Breast epithelium (tissue), 4 donors: Measurements from ENCODE around the gene SAMM50. TPM values are rescaled to one million over a fixed set of nuclear protein-coding genes. Genes with fewer than 3 reads are reported as not detected.

Experiments
- DNase-seq, 2 donors: peaks; one replicate each; pipeline ENCODE4 v3.0.0-alpha.2; 2019; ENCODE audit warnings: low spot score in 2 of 2
- H3K27ac ChIP-seq, 2 donors: fragments of 200-600 bp; sonication (generic) in 1 of 2; one replicate each; pipeline ENCODE4 v1.5.1; 2016 to 2019; ENCODE audit warnings: mild to moderate bottlenecking in 1 of 2
- H3K27me3 ChIP-seq, 2 donors: fragments of 200-600 bp; sonication (generic) in 1 of 2; one replicate each; pipeline versions ENCODE4 v1.5.1 to v1.6.0; 2017 to 2019; ENCODE audit warnings: control low read depth in 1 of 2, mild to moderate bottlenecking in 1 of 2
- H3K36me3 ChIP-seq: fragments of 200-600 bp; one replicate; pipeline ENCODE4 v1.5.1; 2019
- H3K4me1 ChIP-seq, 2 donors: fragments of 200-600 bp; sonication (generic); one replicate each; pipeline ENCODE4 v1.5.1; 2016 to 2019; ENCODE audit warnings: control low read depth in 1 of 2
- H3K4me3 ChIP-seq, 3 donors: fragments of 200-600 bp; sonication (generic); 1 replicate in 2 of 3; 2 replicates in 1 of 3; pipeline ENCODE4 v1.5.1; 2016 to 2019; ENCODE audit warnings: mild to moderate bottlenecking in 3 of 3, moderate library complexity in 2 of 3
- H3K9me3 ChIP-seq, 2 donors: fragments of 200-600 bp; sonication (generic) in 1 of 2; one replicate each; pipeline ENCODE4 v1.5.1; 2016 to 2019; ENCODE audit warnings: control low read depth in 1 of 2
- POLR2A ChIP-seq: fragments of 450-650 bp; IDR thresholded peaks from one replicate; pipeline ENCODE4 v1.6.1; 2016; ENCODE audit warnings: antibody characterized with exemption, mild to moderate bottlenecking, moderate library complexity
- POLR2AphosphoS5 ChIP-seq, 3 donors: sonication (generic); formaldehyde crosslinking; IDR thresholded peaks; one replicate each; pipeline ENCODE4 v1.6.1; 2017; ENCODE audit warnings: antibody characterized with exemption in 3 of 3
- intact Hi-C: fragments of 100-400 bp; cut with DNase I; formaldehyde crosslinking; loops from one replicate; pipeline ENCODE4 v1.15.1; 2023; ENCODE audit warnings: low total_unique reads
- total RNA-seq, 3 donors: library from RNA; depleted of rRNA; stranded (reverse); fragments of >200 nt; gene quantifications; one replicate each; pipeline ENCODE4 v1.1.0, GENCODE V29; 2016
- TF ChIP-seq, protein P1 (sequence below), 3 donors: fragments of 450-650 bp; IDR thresholded peaks; one replicate each; pipeline ENCODE4 v1.5.1; 2016 to 2017; ENCODE audit warnings: antibody characterized with exemption in 3 of 3, mild to moderate bottlenecking in 3 of 3, moderate library complexity in 3 of 3

Gene SAMM50
- total RNA-seq, 3 donors from 2014 or later = 36.1 to 40.6 (median 36.4) TPM

DNA sequence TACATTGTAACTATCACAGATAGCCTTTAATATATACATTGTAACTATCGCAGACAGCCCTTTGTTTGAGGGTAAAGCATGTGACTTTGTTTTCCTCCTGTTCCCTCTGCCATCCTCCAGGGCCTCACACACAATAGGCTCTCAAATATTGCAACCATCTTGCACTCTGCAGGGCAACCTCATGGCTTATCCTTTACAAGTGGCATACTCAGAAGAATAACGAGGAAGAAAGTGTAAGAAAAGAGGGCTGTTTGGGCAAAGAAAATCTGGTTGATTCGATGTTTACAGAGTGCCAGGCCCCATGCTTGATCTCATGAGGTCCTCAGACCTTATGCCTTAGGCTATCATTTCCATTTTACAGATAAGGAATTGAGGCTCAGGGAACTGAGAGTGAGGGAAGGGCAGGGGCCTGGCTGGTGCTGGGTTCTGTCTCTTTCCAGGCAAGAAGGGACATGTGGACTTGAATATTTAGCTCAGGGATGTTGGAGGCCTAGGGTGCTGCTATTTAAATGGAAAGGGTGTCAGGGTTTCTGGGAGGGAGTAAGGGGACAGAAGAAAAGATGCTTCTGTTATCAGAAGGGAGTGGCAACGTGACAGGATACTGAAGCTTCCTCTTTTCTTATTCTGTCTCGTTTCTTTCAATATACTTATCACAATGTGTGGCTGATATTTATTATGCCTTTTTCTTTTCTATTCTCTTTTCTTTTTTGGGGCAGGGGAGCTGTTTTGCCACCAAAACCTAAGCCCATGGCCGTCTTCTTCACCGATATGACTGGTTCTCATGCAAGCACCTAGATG is 1.1 kb upstream of the SAMM50 start:
- intact Hi-C loops = no loop called here
- H3K27ac ChIP-seq = no peak overlapping the region

DNA sequence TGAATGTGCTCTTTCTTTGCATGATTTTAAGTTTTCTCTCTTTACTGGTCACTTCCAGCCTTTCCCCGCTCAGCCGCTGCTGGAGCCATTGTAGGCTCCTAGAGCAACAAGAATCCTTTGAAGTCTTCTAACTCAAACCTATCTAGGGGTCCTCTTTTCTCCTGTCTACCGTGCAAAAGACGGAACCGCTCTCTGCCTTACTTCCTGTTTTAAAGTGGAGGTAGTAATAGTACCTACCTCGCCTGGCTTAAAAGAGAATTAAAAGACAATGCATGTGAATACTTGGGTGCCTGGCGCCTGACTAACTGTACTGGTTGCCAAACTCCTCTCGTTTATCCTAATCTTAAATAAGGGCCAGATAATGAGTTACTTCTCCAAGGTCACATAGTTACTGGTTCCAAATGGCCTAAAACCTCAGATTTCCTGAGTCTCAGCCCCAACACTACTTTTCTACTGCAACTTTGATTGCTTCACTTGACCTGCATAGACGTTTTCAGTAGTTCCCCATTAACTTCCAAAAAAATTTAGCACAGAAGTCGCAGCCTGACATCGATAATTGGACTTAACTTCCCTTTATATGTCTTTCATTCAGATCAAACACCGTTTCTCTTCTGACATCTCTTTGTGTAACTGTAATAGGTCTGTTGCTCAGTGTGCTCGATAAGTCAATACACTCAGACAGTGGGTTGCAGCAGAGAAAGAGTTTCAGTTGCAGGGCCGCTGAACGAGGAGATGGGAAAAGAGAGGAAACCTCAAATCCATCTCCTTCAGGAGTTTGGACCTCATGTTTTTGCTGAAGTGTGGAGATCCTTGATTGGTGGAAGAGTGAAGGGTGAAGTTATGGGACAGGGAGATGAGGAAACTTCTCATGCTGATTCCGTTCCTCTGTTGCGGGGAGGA is 891 bp downstream of the SAMM50 start:
- no peaks in the 10 kb centered on the region for H3K9me3 ChIP-seq
- H3K27me3 ChIP-seq = peaks cover 0 to 5% of the 10 kb centered on the region in 2 donors
- peak overlapping the region; percentile 79 to 85 for H3K27ac ChIP-seq
- intact Hi-C loops = no loop called here
- H3K4me3 ChIP-seq = peak overlapping the region; percentile 74 to 92 (median 86)
- TF ChIP-seq POLR2AphosphoS5 (IDR thresholded peaks at IDR 0.05) = no peak
- TF ChIP-seq, protein P1, sequence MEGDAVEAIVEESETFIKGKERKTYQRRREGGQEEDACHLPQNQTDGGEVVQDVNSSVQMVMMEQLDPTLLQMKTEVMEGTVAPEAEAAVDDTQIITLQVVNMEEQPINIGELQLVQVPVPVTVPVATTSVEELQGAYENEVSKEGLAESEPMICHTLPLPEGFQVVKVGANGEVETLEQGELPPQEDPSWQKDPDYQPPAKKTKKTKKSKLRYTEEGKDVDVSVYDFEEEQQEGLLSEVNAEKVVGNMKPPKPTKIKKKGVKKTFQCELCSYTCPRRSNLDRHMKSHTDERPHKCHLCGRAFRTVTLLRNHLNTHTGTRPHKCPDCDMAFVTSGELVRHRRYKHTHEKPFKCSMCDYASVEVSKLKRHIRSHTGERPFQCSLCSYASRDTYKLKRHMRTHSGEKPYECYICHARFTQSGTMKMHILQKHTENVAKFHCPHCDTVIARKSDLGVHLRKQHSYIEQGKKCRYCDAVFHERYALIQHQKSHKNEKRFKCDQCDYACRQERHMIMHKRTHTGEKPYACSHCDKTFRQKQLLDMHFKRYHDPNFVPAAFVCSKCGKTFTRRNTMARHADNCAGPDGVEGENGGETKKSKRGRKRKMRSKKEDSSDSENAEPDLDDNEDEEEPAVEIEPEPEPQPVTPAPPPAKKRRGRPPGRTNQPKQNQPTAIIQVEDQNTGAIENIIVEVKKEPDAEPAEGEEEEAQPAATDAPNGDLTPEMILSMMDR (IDR thresholded peaks at IDR 0.05) = no peak
- H3K4me1 ChIP-seq = peaks cover 0 to 10% of the 10 kb centered on the region in 2 donors
- DNase-seq = no peak
- no peaks in the 10 kb centered on the region for H3K36me3 ChIP-seq

More for the DNA sequence above, 1.1 kb upstream of the SAMM50 start:
- DNase-seq = no peak
- Histone ChIP-seq H3K4me3 (peak overlapping the region; percentile 74 to 92 (median 86)), H3K27me3 (peaks cover 0 to 5% of the 10 kb centered on the region in 2 donors), H3K4me1 (peaks cover 0 to 10% of the 10 kb centered on the region in 2 donors), H3K9me3 (no peaks in the 10 kb centered on the region), H3K36me3 (no peaks in the 10 kb centered on the region)
- TF ChIP-seq POLR2A = no peak
- no peak for TF ChIP-seq POLR2AphosphoS5 (IDR thresholded peaks at IDR 0.05)
- TF ChIP-seq, protein P1 (IDR thresholded peaks at IDR 0.05) = no peak

DNA sequence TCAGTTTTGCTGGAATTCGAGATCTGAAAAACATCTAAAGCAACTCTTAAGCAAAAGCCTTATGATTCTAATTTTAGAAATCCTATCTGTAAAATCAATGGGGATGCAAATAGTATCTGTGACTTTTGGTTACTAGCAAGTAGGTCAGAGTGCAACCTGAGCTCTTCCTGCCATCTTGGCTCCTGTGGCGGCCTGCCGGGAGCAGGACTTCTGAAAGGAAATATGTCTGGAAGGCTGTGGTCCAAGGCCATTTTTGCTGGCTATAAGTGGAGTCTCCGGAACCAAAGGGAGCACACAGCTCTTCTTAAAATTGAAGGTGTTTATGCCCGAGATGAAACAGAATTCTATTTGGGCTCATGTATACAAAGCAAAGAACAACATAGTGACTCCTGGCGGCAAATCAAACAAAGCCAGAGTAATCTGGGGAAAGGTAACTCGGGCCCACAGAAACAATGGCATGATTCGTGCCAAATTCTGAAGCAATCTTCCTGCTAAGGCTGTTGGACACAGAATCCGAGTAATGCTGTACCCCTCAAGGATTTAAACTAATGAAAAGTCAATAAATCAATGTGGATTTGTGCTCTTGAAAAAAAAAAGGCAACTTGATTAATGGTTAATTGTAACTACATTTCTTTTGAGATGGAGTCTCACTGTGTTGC is 1.7 kb downstream of the SAMM50 start:
- intact Hi-C loops = no loop called here
- no peak for DNase-seq

DNA sequence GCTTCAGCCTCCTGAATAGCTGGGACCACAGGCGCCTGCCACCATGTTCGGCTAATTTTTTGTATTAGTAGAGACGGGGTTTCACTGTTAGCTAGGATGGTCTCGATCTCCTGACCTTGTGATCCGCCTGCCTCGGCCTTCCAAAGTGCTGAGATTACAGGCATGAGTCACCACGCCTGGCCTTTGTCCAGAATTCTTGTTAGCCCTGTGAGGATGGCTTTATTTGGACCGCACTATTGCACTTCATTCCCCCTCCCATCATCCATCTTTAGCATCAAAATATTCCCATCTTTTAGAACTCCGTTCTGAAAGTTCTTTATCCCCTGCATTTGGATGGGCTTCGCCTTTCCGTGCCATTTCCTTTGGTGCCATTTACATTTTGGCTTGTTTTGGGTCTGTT is 2.6 kb downstream of the SAMM50 start:
- Histone ChIP-seq H3K4me1 (peaks cover 0 to 10% of the 10 kb centered on the region in 2 donors), H3K4me3 (no peak overlapping the region), H3K9me3 (no peaks in the 10 kb centered on the region), H3K36me3 (no peaks in the 10 kb centered on the region), H3K27ac (no peak overlapping the region), H3K27me3 (no peaks in the 10 kb centered on the region)
- intact Hi-C loops = no loop called here
- TF ChIP-seq POLR2AphosphoS5 (IDR thresholded peaks at IDR 0.05) (no peak), POLR2A (no peak)
- TF ChIP-seq, protein P1 (IDR thresholded peaks at IDR 0.05) = no peak
- no peak for DNase-seq

More for the DNA sequence above, 1.7 kb downstream of the SAMM50 start:
- H3K27me3 ChIP-seq = peaks cover 0 to 5% of the 10 kb centered on the region in 2 donors
- H3K4me1 ChIP-seq = peaks cover 0 to 10% of the 10 kb centered on the region in 2 donors
- H3K36me3 ChIP-seq = no peaks in the 10 kb centered on the region
- TF ChIP-seq POLR2A (no peak), POLR2AphosphoS5 (IDR thresholded peaks at IDR 0.05) (no peak)
- TF ChIP-seq, protein P1 (IDR thresholded peaks at IDR 0.05) = no peak
- peak overlapping the region in 2 of 3 donors; percentile 86 to 92 for H3K4me3 ChIP-seq
- H3K9me3 ChIP-seq = no peaks in the 10 kb centered on the region
- H3K27ac ChIP-seq = peak overlapping the region in 1 of 2 donors; percentile 21
